Epithelial cell of esophagus (primary cell): Measurements from ENCODE around the gene REN.

Experiments
- DNase-seq: peaks from one replicate; pipeline ENCODE4 v3.0.0; 2010; ENCODE audit warnings: low read depth
- H3K4me3 ChIP-seq: 2 replicates; pipeline ENCODE4 v1.5.1; 2011; ENCODE audit warnings: mild to moderate bottlenecking, low read length, control low read depth
- CTCF ChIP-seq: IDR thresholded peaks from 2 replicates; pipeline ENCODE4 v1.5.1; 2011; ENCODE audit warnings: low read depth, mild to moderate bottlenecking, low read length, control low read depth, inconsistent platforms; ENCODE audit not compliant: insufficient read depth; ENCODE audit errors: missing control alignments

REN gene

DNA sequence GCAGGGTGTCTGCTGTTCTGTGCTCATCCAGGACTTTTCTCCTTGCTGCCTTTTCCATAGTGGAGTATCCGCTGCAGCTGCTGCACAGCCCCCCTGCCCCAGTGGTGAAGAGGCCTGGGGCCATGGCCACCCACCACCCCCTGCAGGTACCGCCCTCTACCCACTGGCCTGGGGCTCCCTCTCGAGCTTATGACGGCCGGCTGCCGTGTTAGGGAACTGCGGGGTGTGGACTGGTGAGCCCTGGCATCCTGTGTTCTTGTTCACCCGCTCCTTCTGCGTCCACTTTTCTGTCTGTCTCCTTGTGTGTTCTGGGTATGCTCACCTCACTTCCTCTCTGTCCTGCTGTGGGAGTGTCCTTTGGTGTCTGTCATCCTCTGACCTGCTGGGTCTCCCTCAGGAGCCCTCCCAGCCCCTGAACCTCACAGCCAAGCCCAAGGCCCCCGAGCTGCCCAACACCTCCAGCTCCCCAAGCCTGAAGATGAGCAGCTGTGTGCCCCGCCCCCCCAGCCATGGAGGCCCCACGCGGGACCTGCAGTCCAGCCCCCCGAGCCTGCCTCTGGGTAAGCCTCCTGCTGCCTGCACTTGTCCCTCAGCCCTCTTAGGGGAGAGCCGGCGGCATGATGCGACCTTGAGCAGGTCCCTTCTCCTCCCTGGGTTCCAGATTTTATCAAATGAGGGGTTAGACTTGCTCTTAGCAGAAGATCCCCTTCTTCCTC lies 44.1 kb downstream of the REN start:
- H3K4me3 ChIP-seq, result no peak overlapping the region
- no peak for TF ChIP-seq CTCF
- DNase-seq, result no peak

GRCh38 chr1:204116539-204116938 lies 49.6 kb downstream of the REN start:
- TF ChIP-seq CTCF, result no peak
- no peak for DNase-seq

GRCh38 chr1:204115116-204115515 lies 51.0 kb downstream of the REN start:
- TF ChIP-seq CTCF, result no peak
- H3K4me3 ChIP-seq, result no peak overlapping the region
- DNase-seq, result no peak

More at GRCh38 chr1:204116539-204116938, 49.6 kb downstream of the REN start:
- no peak overlapping the region for H3K4me3 ChIP-seq

DNA sequence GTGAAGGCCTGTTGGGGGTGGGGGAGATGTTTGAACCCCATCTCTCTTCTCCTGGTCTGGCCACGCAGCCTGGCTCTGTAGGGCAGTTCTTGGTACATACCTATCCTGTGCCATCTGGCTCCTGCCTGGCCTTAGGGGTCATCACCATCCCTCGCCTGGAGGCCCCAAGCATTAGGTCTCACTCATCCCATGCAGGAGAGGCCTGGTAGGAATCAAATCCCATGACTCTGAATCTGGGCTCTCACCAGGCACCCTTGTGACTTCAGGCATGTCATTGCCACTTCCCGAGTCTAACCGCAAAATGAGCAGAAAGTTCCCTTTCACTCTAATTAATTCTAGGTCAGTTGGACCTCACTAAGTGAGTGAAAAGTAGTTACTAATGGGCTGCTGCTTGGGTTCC lies 51.5 kb downstream of the REN start:
- TF ChIP-seq CTCF, result no peak
- H3K4me3 ChIP-seq, result no peak overlapping the region
- no peak for DNase-seq

- TF ChIP-seq CTCF, result no peak
- peak; percentile 41 for DNase-seq
- no peak overlapping the region for H3K4me3 ChIP-seq
These were observed 52.2 kb downstream of the REN start for GRCh38 chr1:204113896-204114295.

GRCh38 chr1:204112876-204113730 lies 53.0 kb downstream of the REN start:
- DNase-seq, result no peak
- no peak overlapping the region for H3K4me3 ChIP-seq
- TF ChIP-seq CTCF, result no peak
